ENCODE results near the gene ZNF784.

DNA sequence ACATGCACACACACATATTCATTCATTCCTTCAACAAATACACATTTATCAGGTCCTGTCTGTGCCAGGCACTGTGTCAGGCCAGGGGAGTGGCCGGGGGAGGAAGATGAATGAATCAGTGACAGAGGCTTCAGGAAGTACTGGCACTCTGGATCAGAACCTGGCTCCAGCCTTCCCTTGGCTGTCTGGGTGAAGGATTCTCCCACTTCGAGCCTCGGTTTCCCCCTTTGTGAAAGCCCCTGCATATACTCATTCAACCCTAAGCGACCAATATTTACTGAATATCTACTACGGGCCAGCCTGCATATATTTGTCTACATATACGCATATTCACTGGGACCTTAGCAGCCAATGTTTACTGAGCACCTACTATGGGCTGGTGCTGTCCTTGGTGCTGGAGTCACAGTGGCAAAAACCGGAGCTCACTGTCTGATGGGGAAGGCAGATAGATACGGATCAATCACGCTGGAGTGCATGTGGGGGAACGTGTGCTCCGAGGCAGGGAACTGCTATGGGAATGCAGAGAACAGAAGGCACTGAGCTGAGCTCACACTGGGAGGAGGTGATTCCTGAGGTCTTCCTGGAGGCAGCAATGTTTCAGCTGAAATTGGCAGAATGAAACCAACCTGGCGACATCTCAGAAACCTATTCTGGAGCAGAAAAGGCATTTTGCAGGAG, 43.1 kb downstream of the ZNF784 start:
- no peak for TF ChIP-seq EP300 (IDR thresholded peaks at IDR 0.05)
- TF ChIP-seq, protein P1, sequence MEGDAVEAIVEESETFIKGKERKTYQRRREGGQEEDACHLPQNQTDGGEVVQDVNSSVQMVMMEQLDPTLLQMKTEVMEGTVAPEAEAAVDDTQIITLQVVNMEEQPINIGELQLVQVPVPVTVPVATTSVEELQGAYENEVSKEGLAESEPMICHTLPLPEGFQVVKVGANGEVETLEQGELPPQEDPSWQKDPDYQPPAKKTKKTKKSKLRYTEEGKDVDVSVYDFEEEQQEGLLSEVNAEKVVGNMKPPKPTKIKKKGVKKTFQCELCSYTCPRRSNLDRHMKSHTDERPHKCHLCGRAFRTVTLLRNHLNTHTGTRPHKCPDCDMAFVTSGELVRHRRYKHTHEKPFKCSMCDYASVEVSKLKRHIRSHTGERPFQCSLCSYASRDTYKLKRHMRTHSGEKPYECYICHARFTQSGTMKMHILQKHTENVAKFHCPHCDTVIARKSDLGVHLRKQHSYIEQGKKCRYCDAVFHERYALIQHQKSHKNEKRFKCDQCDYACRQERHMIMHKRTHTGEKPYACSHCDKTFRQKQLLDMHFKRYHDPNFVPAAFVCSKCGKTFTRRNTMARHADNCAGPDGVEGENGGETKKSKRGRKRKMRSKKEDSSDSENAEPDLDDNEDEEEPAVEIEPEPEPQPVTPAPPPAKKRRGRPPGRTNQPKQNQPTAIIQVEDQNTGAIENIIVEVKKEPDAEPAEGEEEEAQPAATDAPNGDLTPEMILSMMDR (IDR thresholded peaks at IDR 0.05): no peak

Data from tibial nerve (tissue), 4 donors.